Measurements from ENCODE around the gene KRTAP9-6. TPM values are rescaled to one million over a fixed set of nuclear protein-coding genes. Genes with fewer than 3 reads are reported as not detected.
"Not testable (repeated sequence)": the region's sequence is repeated elsewhere in the genome, so short reads cannot be mapped to it uniquely, and the experiment has no call there.

Gene KRTAP9-6
- total RNA-seq, 1 experiment from 2014 or later = not detected

GRCh38 chr17:41237116-41237515 lies 28.1 kb upstream of the KRTAP9-6 start:
- in situ Hi-C loops (cut with HindIII; ENCODE audit: low pct_unique_long_range_greater_than_20kb, low sequenced_read_pairs); H3K36me3 ChIP-seq (ENCODE audit: control insufficient read depth, insufficient read depth, low read length); H3K27ac ChIP-seq (ENCODE audit: low read length); POLR2A ChIA-PET; ATAC-seq; H3K9me3 ChIP-seq (ENCODE audit: control insufficient read depth, insufficient read depth, low read depth, low read length); BruUV-seq (replicated peaks); DNase-seq (ENCODE audit: low read depth, low spot score); H3K4me1 ChIP-seq (ENCODE audit: control insufficient read depth, insufficient read depth, low read length); CTCF ChIA-PET; intact Hi-C loops (cut with micrococcal nuclease; ENCODE audit: unreplicated experiment); H3K4me3 ChIP-seq (ENCODE audit: low read depth in 2 of 2, low read length in 2 of 2): not testable (repeated sequence)
- H3K27me3 ChIP-seq (ENCODE audit: control insufficient read depth, insufficient read depth, low read length) = peaks cover 24% of the 10 kb centered on the region

- ATAC-seq; H3K27ac ChIP-seq (ENCODE audit: low read length); H3K4me1 ChIP-seq (ENCODE audit: control insufficient read depth, insufficient read depth, low read length); H3K9me3 ChIP-seq (ENCODE audit: control insufficient read depth, insufficient read depth, low read depth, low read length); in situ Hi-C loops (cut with HindIII; ENCODE audit: low pct_unique_long_range_greater_than_20kb, low sequenced_read_pairs); intact Hi-C loops (cut with micrococcal nuclease; ENCODE audit: unreplicated experiment); POLR2A ChIA-PET; DNase-seq (ENCODE audit: low read depth, low spot score); CTCF ChIA-PET; H3K36me3 ChIP-seq (ENCODE audit: control insufficient read depth, insufficient read depth, low read length); BruUV-seq (replicated peaks); H3K4me3 ChIP-seq (ENCODE audit: low read depth in 2 of 2, low read length in 2 of 2): not testable (repeated sequence)
- H3K27me3 ChIP-seq (ENCODE audit: control insufficient read depth, insufficient read depth, low read length) = peaks cover 23% of the 10 kb centered on the region
These were observed 27.2 kb upstream of the KRTAP9-6 start, which contains the start of gene KRTAP9-8 for GRCh38 chr17:41237949-41238437. TSS of gene KRTAP9-8 (plus strand) at chr17:41237999. CDS start at chr17:41238052, 53 bp downstream.

- H3K27ac ChIP-seq (ENCODE audit: low read length); POLR2A ChIA-PET; in situ Hi-C loops (cut with HindIII; ENCODE audit: low pct_unique_long_range_greater_than_20kb, low sequenced_read_pairs); H3K4me3 ChIP-seq (ENCODE audit: low read depth in 2 of 2, low read length in 2 of 2); H3K9me3 ChIP-seq (ENCODE audit: control insufficient read depth, insufficient read depth, low read depth, low read length); ATAC-seq; intact Hi-C loops (cut with micrococcal nuclease; ENCODE audit: unreplicated experiment); H3K36me3 ChIP-seq (ENCODE audit: control insufficient read depth, insufficient read depth, low read length); CTCF ChIA-PET; H3K4me1 ChIP-seq (ENCODE audit: control insufficient read depth, insufficient read depth, low read length); DNase-seq (ENCODE audit: low read depth, low spot score); BruUV-seq (replicated peaks): not testable (repeated sequence)
- H3K27me3 ChIP-seq (ENCODE audit: control insufficient read depth, insufficient read depth, low read length) = peaks cover 13% of the 10 kb centered on the region
These were observed 18.0 kb upstream of the KRTAP9-6 start for GRCh38 chr17:41246995-41247787.

GRCh38 chr17:41249637-41250240 lies 15.4 kb upstream of the KRTAP9-6 start, which contains the start of gene KRTAP9-4:
TSS of gene KRTAP9-4 (plus strand) at chr17:41249687. CDS start at chr17:41249721, 34 bp downstream.
- BruUV-seq (replicated peaks); intact Hi-C loops (cut with micrococcal nuclease; ENCODE audit: unreplicated experiment); H3K4me1 ChIP-seq (ENCODE audit: control insufficient read depth, insufficient read depth, low read length); H3K9me3 ChIP-seq (ENCODE audit: control insufficient read depth, insufficient read depth, low read depth, low read length); DNase-seq (ENCODE audit: low read depth, low spot score); POLR2A ChIA-PET; in situ Hi-C loops (cut with HindIII; ENCODE audit: low pct_unique_long_range_greater_than_20kb, low sequenced_read_pairs); H3K36me3 ChIP-seq (ENCODE audit: control insufficient read depth, insufficient read depth, low read length); CTCF ChIA-PET; H3K4me3 ChIP-seq (ENCODE audit: low read depth in 2 of 2, low read length in 2 of 2); ATAC-seq; H3K27ac ChIP-seq (ENCODE audit: low read length): not testable (repeated sequence)
- peaks cover 27% of the 10 kb centered on the region for H3K27me3 ChIP-seq (ENCODE audit: control insufficient read depth, insufficient read depth, low read length)

GRCh38 chr17:41251261-41251660 lies 13.9 kb upstream of the KRTAP9-6 start:
- no peaks in the 10 kb centered on the region for H3K4me1 ChIP-seq (ENCODE audit: control insufficient read depth, insufficient read depth, low read length)
- intact Hi-C loops (cut with micrococcal nuclease; ENCODE audit: unreplicated experiment) = no loop called here
- peaks cover 30% of the 10 kb centered on the region for H3K27me3 ChIP-seq (ENCODE audit: control insufficient read depth, insufficient read depth, low read length)
- ATAC-seq (no peak), DNase-seq (ENCODE audit: low read depth, low spot score) (no peak)
- ChIA-PET CTCF (no interaction called here), POLR2A (no interaction called here)
- no peaks in the 10 kb centered on the region for H3K9me3 ChIP-seq (ENCODE audit: control insufficient read depth, insufficient read depth, low read depth, low read length)
- in situ Hi-C loops (cut with HindIII; ENCODE audit: low pct_unique_long_range_greater_than_20kb, low sequenced_read_pairs) = no loop called here
- no TSS peak for BruUV-seq (replicated peaks)
- no peak overlapping the region for H3K27ac ChIP-seq (ENCODE audit: low read length)
- TF ChIP-seq SIN3A (IDR thresholded peaks at IDR 0.05; ENCODE audit: borderline replicate concordance, insufficient read depth, low read depth, low read length) = no peak
- no peak for TF ChIP-seq CTCF (IDR thresholded peaks at IDR 0.05)
- no peak for TF ChIP-seq TCF7L2 (IDR thresholded peaks at IDR 0.05; ENCODE audit: low read depth, low read length)
- TF ChIP-seq REST (IDR thresholded peaks at IDR 0.05; ENCODE audit: insufficient read depth in 1 of 2, low read depth in 2 of 2, low read length in 1 of 2) = no peak
- no peak for TF ChIP-seq POLR2AphosphoS5 (IDR thresholded peaks at IDR 0.05; ENCODE audit: low read depth, low read length)
- H3K36me3 ChIP-seq (ENCODE audit: control insufficient read depth, insufficient read depth, low read length) = no peaks in the 10 kb centered on the region
- H3K4me3 ChIP-seq (ENCODE audit: low read depth in 2 of 2, low read length in 2 of 2) = no peak overlapping the region

Data from Panc1 (cell line).